Trophoblast cell (in vitro differentiated cells and primary cell): ENCODE measurements around the gene KRTAP1-1.
A peak's percentile ranks its signal among the peaks of the same experiment; 100 is the strongest.
"Not testable (repeated sequence)": the region's sequence is repeated elsewhere in the genome, so short reads cannot be mapped to it uniquely, and the experiment has no call there.

ENCODE experiments used
- DNase-seq, 2 donors: peaks; one replicate each; pipeline ENCODE4 v3.0.0-alpha.2; 2016
- H2AFZ ChIP-seq: 2 replicates; pipeline ENCODE4 v1.6.1; 2013; ENCODE audit warnings: low read length, moderate library complexity, mild to moderate bottlenecking; ENCODE audit not compliant: insufficient read depth, poor library complexity
- H2AK5ac ChIP-seq: 2 replicates; pipeline ENCODE4 v1.6.1; 2013; ENCODE audit warnings: mild to moderate bottlenecking, low read length
- H2BK120ac ChIP-seq: 2 replicates; pipeline ENCODE4 v1.6.1; 2013; ENCODE audit warnings: low read length, mild to moderate bottlenecking, moderate library complexity; ENCODE audit not compliant: insufficient read depth, poor library complexity
- H2BK12ac ChIP-seq: 2 replicates; pipeline ENCODE4 v1.6.1; 2013; ENCODE audit warnings: mild to moderate bottlenecking, low read length, moderate library complexity
- H2BK5ac ChIP-seq: 2 replicates; pipeline ENCODE4 v1.6.1; 2013; ENCODE audit warnings: low read length, low read depth, moderate library complexity, mild to moderate bottlenecking; ENCODE audit not compliant: poor library complexity
- H3K14ac ChIP-seq: 2 replicates; pipeline ENCODE4 v1.6.1; 2013; ENCODE audit warnings: mild to moderate bottlenecking, low read length
- H3K18ac ChIP-seq: 2 replicates; pipeline ENCODE4 v1.6.1; 2013; ENCODE audit warnings: mild to moderate bottlenecking, low read length
- H3K23ac ChIP-seq: 2 replicates; pipeline ENCODE4 v1.6.1; 2013; ENCODE audit warnings: low read length
- H3K27ac ChIP-seq: 2 replicates; pipeline ENCODE4 v1.5.1; 2013; ENCODE audit warnings: low read depth, mild to moderate bottlenecking, inconsistent platforms, low read length, moderate library complexity
- H3K27me3 ChIP-seq: 2 replicates; pipeline ENCODE4 v1.6.1; 2013; ENCODE audit warnings: inconsistent platforms, mild to moderate bottlenecking, low read length, moderate library complexity; ENCODE audit not compliant: insufficient read depth
- H3K36me3 ChIP-seq, 2 experiments: 1 replicate in 1 of 2; 2 replicates in 1 of 2; pipeline ENCODE4 v1.6.1; 2013; ENCODE audit warnings: low read length in 2 of 2, mild to moderate bottlenecking in 2 of 2, moderate library complexity in 1 of 2; ENCODE audit not compliant: insufficient read depth in 2 of 2, control insufficient read depth in 1 of 2
- H3K4ac ChIP-seq: 2 replicates; pipeline ENCODE4 v1.6.1; 2013; ENCODE audit warnings: low read depth, mild to moderate bottlenecking, low read length, moderate library complexity
- H3K4me1 ChIP-seq, 2 experiments: 1 replicate in 1 of 2; 2 replicates in 1 of 2; pipeline ENCODE4 v1.6.1; 2013; ENCODE audit warnings: low read length in 2 of 2, mild to moderate bottlenecking in 2 of 2, moderate library complexity in 1 of 2; ENCODE audit not compliant: insufficient read depth in 2 of 2, control insufficient read depth in 1 of 2
- H3K4me2 ChIP-seq: 2 replicates; pipeline ENCODE4 v1.6.1; 2013; ENCODE audit warnings: inconsistent platforms, mild to moderate bottlenecking, low read length, moderate library complexity
- H3K4me3 ChIP-seq: 2 replicates; pipeline ENCODE4 v1.5.1; 2013; ENCODE audit warnings: mild to moderate bottlenecking, low read depth, low read length, inconsistent platforms
- H3K79me1 ChIP-seq: one replicate; pipeline ENCODE4 v1.6.1; 2013; ENCODE audit warnings: low read length
- H3K79me2 ChIP-seq: 2 replicates; pipeline ENCODE4 v1.6.1; 2013; ENCODE audit warnings: low read length, mild to moderate bottlenecking; ENCODE audit not compliant: control insufficient read depth, insufficient read depth, poor library complexity
- H3K9ac ChIP-seq: 2 replicates; pipeline ENCODE4 v1.6.1; 2013; ENCODE audit warnings: mild to moderate bottlenecking, low read length
- H3K9me3 ChIP-seq: 2 replicates; pipeline ENCODE4 v1.6.1; 2013; ENCODE audit warnings: low read depth, mild to moderate bottlenecking, control low read depth, inconsistent platforms, low read length; ENCODE audit not compliant: insufficient read depth
- H4K12ac ChIP-seq: 2 replicates; pipeline ENCODE4 v1.6.1; 2013; ENCODE audit warnings: low read depth, mild to moderate bottlenecking, low read length, moderate library complexity
- H4K8ac ChIP-seq: 2 replicates; pipeline ENCODE4 v1.6.1; 2013; ENCODE audit warnings: low read depth, mild to moderate bottlenecking, low read length, moderate library complexity
- H4K91ac ChIP-seq: one replicate; pipeline ENCODE4 v1.6.1; 2013; ENCODE audit warnings: low read depth, mild to moderate bottlenecking, low read length, moderate library complexity
- WGBS: extraction: QIAGEN DNeasy Blood & Tissue Kit; methylation state at CpG from one replicate; pipeline ENCODE4 v1.1.7; 2013; ENCODE audit warnings: missing lambda C conversion rate; ENCODE audit not compliant: insufficient read length, insufficient coverage; ENCODE audit errors: extremely low coverage; 5-methylcytosine and 5-hydroxymethylcytosine counted together

The KRTAP1-1 gene

GRCh38 chr17:41059276-41060051, 18.2 kb upstream of the KRTAP1-1 start:
- Histone ChIP-seq H2BK120ac (peak overlapping the region; percentile 51), H4K91ac (peak overlapping the region; percentile 48), H3K14ac (peak overlapping the region; percentile 70)
- H2AFZ ChIP-seq, H3K9ac ChIP-seq, H3K27me3 ChIP-seq, H4K8ac ChIP-seq, H2AK5ac ChIP-seq, H3K4me3 ChIP-seq, H3K4me2 ChIP-seq, H4K12ac ChIP-seq, H3K23ac ChIP-seq, H2BK5ac ChIP-seq, H3K36me3 ChIP-seq, H3K4ac ChIP-seq, H3K4me1 ChIP-seq, H2BK12ac ChIP-seq, H3K18ac ChIP-seq, H3K27ac ChIP-seq, H3K9me3 ChIP-seq, H3K79me1 ChIP-seq, H3K79me2 ChIP-seq: not testable (repeated sequence)
- DNase-seq = peak in 1 of 2 donors; percentile 87
- no CpG with 5 or more reads among the region's 31 CpGs for WGBS

DNA sequence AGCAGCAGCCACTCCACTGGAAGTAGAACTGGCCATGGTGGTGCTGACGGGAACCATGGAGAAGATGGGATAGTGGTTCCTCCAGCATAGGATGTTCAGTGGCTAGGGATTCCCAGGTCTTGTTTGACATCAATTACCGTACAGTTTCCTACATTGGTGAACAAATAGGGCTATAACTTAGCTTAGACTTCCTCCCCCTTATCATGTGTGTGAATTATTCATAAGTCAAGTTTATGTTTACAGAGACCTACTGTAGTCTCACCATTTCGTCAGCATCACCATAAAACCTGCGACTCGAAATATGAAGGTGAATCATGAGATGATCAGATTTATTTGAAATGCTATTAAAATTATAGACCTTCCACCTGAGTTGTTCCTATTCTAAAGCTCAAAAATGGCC, 17.5 kb upstream of the KRTAP1-1 start:
- H3K9ac ChIP-seq = no peak overlapping the region
- H3K27me3 ChIP-seq = no peaks in the 10 kb centered on the region
- H2BK12ac ChIP-seq = no peak overlapping the region
- no peak overlapping the region for H2AFZ ChIP-seq
- no peak for DNase-seq
- H2BK120ac ChIP-seq = no peak overlapping the region
- no peak overlapping the region for H3K14ac ChIP-seq
- no peaks in the 10 kb centered on the region for H3K36me3 ChIP-seq
- H4K91ac ChIP-seq = no peak overlapping the region
- no peak overlapping the region for H4K12ac ChIP-seq
- H3K79me1 ChIP-seq = no peaks in the 10 kb centered on the region
- no peak overlapping the region for H2BK5ac ChIP-seq
- no peaks in the 10 kb centered on the region for H3K9me3 ChIP-seq
- no peaks in the 10 kb centered on the region for H3K79me2 ChIP-seq
- peaks cover 3 to 6% of the 10 kb centered on the region in 2 experiments for H3K4me1 ChIP-seq
- no peak overlapping the region for H3K4ac ChIP-seq
- no CpG with 5 or more reads among the region's 5 CpGs for WGBS
- no peak overlapping the region for H4K8ac ChIP-seq
- H2AK5ac ChIP-seq = no peak overlapping the region
- no peak overlapping the region for H3K4me2 ChIP-seq
- no peak overlapping the region for H3K4me3 ChIP-seq
- H3K23ac ChIP-seq = no peak overlapping the region
- no peak overlapping the region for H3K18ac ChIP-seq
- no peak overlapping the region for H3K27ac ChIP-seq

GRCh38 chr17:41057547-41057946, 16.3 kb upstream of the KRTAP1-1 start:
- H4K91ac ChIP-seq = no peak overlapping the region
- H3K36me3 ChIP-seq = no peaks in the 10 kb centered on the region
- no peak for DNase-seq
- H4K12ac ChIP-seq = no peak overlapping the region
- no peak overlapping the region for H3K23ac ChIP-seq
- H3K14ac ChIP-seq = no peak overlapping the region
- no peaks in the 10 kb centered on the region for H3K79me1 ChIP-seq
- H3K18ac ChIP-seq = no peak overlapping the region
- no peaks in the 10 kb centered on the region for H3K79me2 ChIP-seq
- H2BK120ac ChIP-seq = no peak overlapping the region
- no peak overlapping the region for H3K27ac ChIP-seq
- H3K9ac ChIP-seq = no peak overlapping the region
- no peak overlapping the region for H2BK5ac ChIP-seq
- H3K4me1 ChIP-seq = peaks cover 3 to 6% of the 10 kb centered on the region in 2 experiments
- H3K4ac ChIP-seq = no peak overlapping the region
- H3K9me3 ChIP-seq = no peaks in the 10 kb centered on the region
- no peak overlapping the region for H2AK5ac ChIP-seq
- WGBS = no CpG with 5 or more reads among the region's 1 CpG
- H3K4me3 ChIP-seq = no peak overlapping the region
- no peak overlapping the region for H2BK12ac ChIP-seq
- no peak overlapping the region for H2AFZ ChIP-seq
- H4K8ac ChIP-seq = no peak overlapping the region
- H3K27me3 ChIP-seq = no peaks in the 10 kb centered on the region
- H3K4me2 ChIP-seq = no peak overlapping the region

- H4K12ac ChIP-seq, H2BK5ac ChIP-seq, H3K4ac ChIP-seq, H3K9me3 ChIP-seq, H3K18ac ChIP-seq, H3K4me1 ChIP-seq, H3K9ac ChIP-seq, H3K36me3 ChIP-seq, H2BK120ac ChIP-seq, H2BK12ac ChIP-seq, DNase-seq, H3K79me1 ChIP-seq, H4K91ac ChIP-seq, H3K14ac ChIP-seq, H3K79me2 ChIP-seq, H3K27me3 ChIP-seq, H2AK5ac ChIP-seq, H4K8ac ChIP-seq, H3K4me3 ChIP-seq, H3K23ac ChIP-seq, H3K4me2 ChIP-seq, H2AFZ ChIP-seq, H3K27ac ChIP-seq: not testable (repeated sequence)
- WGBS = no CpG with 5 or more reads among the region's 6 CpGs
Measured at GRCh38 chr17:41055130-41055529, 13.9 kb upstream of the KRTAP1-1 start, which contains the start of gene KRTAP2-2. TSS of gene KRTAP2-2 (minus strand) at chr17:41055230. CDS start at chr17:41055211, 19 bp downstream.
